ENCODE results near the gene TNFRSF13B.

Gene TNFRSF13B

GRCh38 chr17:16935241-16935663 is 36.7 kb downstream of the TNFRSF13B start:
- Histone ChIP-seq H3K27ac (no peak overlapping the region), H3K79me2 (ENCODE audit: insufficient read depth, low read depth) (no peaks in the 10 kb centered on the region), H3K9ac (no peak overlapping the region), H3K27me3 (ENCODE audit: insufficient read depth, low read depth) (no peaks in the 10 kb centered on the region), H3K4me3 (IDR thresholded peaks at IDR 0.05; ENCODE audit: insufficient read depth, low read depth, low read length) (no peak overlapping the region), H4K20me1 (ENCODE audit: insufficient read depth) (no peaks in the 10 kb centered on the region), H3K4me1 (ENCODE audit: low read depth, poor library complexity, severe bottlenecking) (no peaks in the 10 kb centered on the region), H2AFZ (ENCODE audit: low read depth) (no peak overlapping the region), H3K4me2 (no peak overlapping the region), H3K36me3 (ENCODE audit: insufficient read depth) (no peaks in the 10 kb centered on the region)
- no peak for TF ChIP-seq CTCF (conservative IDR thresholded peaks at IDR 0.05; ENCODE audit: low read depth, low read length)

GRCh38 chr17:16934836-16935235 is 37.1 kb downstream of the TNFRSF13B start:
- H3K4me1 ChIP-seq (ENCODE audit: low read depth, poor library complexity, severe bottlenecking) = no peaks in the 10 kb centered on the region
- no peak overlapping the region for H3K9ac ChIP-seq
- TF ChIP-seq CTCF (conservative IDR thresholded peaks at IDR 0.05; ENCODE audit: low read depth, low read length) = no peak
- no peaks in the 10 kb centered on the region for H3K27me3 ChIP-seq (ENCODE audit: insufficient read depth, low read depth)
- H3K4me2 ChIP-seq = no peak overlapping the region
- no peaks in the 10 kb centered on the region for H3K79me2 ChIP-seq (ENCODE audit: insufficient read depth, low read depth)
- H3K4me3 ChIP-seq (IDR thresholded peaks at IDR 0.05; ENCODE audit: insufficient read depth, low read depth, low read length) = no peak overlapping the region
- no peaks in the 10 kb centered on the region for H3K36me3 ChIP-seq (ENCODE audit: insufficient read depth)
- H3K27ac ChIP-seq = no peak overlapping the region
- H4K20me1 ChIP-seq (ENCODE audit: insufficient read depth) = no peaks in the 10 kb centered on the region
- no peak overlapping the region for H2AFZ ChIP-seq (ENCODE audit: low read depth)

GRCh38 chr17:16934133-16934795 is 37.7 kb downstream of the TNFRSF13B start:
- no peaks in the 10 kb centered on the region for H3K4me1 ChIP-seq (ENCODE audit: low read depth, poor library complexity, severe bottlenecking)
- H3K4me3 ChIP-seq (IDR thresholded peaks at IDR 0.05; ENCODE audit: insufficient read depth, low read depth, low read length) = no peak overlapping the region
- H3K9ac ChIP-seq = no peak overlapping the region
- H3K4me2 ChIP-seq = no peak overlapping the region
- TF ChIP-seq CTCF (conservative IDR thresholded peaks at IDR 0.05; ENCODE audit: low read depth, low read length) = no peak
- H3K27me3 ChIP-seq (ENCODE audit: insufficient read depth, low read depth) = no peaks in the 10 kb centered on the region
- H4K20me1 ChIP-seq (ENCODE audit: insufficient read depth) = no peaks in the 10 kb centered on the region
- no peak overlapping the region for H2AFZ ChIP-seq (ENCODE audit: low read depth)
- no peaks in the 10 kb centered on the region for H3K79me2 ChIP-seq (ENCODE audit: insufficient read depth, low read depth)
- no peak overlapping the region for H3K27ac ChIP-seq
- no peaks in the 10 kb centered on the region for H3K36me3 ChIP-seq (ENCODE audit: insufficient read depth)

GRCh38 chr17:16933317-16934132 is 38.4 kb downstream of the TNFRSF13B start:
- Histone ChIP-seq H3K36me3 (ENCODE audit: insufficient read depth) (no peaks in the 10 kb centered on the region), H2AFZ (ENCODE audit: low read depth) (no peak overlapping the region)

More at GRCh38 chr17:16933317-16934132, 38.4 kb downstream of the TNFRSF13B start:
- Histone ChIP-seq H3K79me2 (ENCODE audit: insufficient read depth, low read depth) (no peaks in the 10 kb centered on the region), H3K4me3 (IDR thresholded peaks at IDR 0.05; ENCODE audit: insufficient read depth, low read depth, low read length) (no peak overlapping the region), H3K4me1 (ENCODE audit: low read depth, poor library complexity, severe bottlenecking) (no peaks in the 10 kb centered on the region), H3K9ac (no peak overlapping the region), H3K4me2 (no peak overlapping the region), H4K20me1 (ENCODE audit: insufficient read depth) (no peaks in the 10 kb centered on the region), H3K27me3 (ENCODE audit: insufficient read depth, low read depth) (no peaks in the 10 kb centered on the region), H3K27ac (no peak overlapping the region)
- no peak for TF ChIP-seq CTCF (conservative IDR thresholded peaks at IDR 0.05; ENCODE audit: low read depth, low read length)
